Measurements from ENCODE around the gene TM2D3.

The TM2D3 gene

DNA sequence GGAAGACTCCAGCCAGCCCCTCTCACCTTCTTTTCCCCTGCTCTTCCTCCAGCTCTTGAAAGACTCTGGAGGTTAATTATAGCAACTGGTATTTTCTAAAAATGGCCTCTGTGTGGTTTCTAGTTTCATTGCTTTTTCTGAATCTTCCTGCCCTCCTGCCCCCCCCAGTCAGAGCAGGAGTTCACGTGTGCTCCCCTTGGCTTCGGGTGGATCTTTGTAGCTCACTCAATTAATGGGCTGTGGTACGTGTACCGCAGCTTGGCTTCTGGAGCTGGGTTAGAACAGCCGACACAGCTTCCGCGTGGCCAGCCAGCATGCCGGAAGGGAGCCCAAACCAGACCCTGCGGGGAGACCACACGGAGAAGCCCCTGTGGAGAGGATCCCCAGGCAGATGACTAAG lies 31.5 kb downstream of the TM2D3 start:
- DNase-seq: no peak

DNA sequence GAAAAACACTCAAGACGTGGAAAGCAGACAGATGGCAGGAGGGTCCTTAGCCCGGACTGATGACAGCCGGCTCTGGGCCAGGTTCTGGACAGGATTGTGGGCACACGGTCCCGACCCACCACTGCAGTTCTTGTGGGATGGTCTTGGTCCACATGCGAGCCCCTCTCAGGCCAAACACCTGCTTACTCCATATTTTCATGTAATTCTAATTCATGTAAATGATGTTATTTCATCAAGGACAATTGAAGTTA lies 32.6 kb downstream of the TM2D3 start:
- DNase-seq: no peak

DNA sequence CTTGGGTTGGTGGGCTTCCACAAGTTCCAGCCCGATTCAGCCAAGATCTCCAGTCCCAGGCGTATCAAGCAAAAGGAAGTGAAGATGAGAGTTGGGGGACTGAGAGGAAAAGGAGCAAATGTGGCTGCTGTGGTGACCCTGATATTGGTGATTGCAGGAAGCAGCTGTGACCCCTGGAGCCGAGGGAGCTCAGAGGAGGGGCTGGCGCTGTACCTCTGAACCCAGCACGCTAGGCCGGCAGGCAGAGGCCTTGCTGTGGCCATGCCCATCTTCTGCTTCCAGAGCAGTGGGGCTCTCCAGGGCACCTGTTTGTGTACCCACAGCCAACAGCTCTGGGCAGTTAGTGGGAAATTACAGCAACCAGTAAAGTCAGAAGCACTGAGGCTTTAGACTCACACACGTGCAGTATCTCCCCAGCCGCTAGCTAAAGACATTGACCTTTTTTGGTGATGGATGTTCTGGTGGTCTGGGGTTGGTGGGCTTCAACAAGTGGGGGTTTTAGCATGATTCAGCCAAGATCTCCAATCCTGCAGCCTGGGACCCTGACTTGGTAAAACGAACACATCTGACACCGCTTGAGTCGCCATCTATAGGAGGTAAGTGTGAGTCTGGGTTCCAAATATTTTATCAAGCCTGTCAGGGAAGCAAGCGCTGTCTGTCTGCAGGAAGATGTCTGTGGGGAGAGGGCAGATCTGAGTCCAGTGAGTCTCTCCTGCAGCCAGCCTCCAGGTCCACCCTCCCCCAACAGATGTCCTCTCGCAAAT lies 33.1 kb downstream of the TM2D3 start:
- DNase-seq: no peak

DNA sequence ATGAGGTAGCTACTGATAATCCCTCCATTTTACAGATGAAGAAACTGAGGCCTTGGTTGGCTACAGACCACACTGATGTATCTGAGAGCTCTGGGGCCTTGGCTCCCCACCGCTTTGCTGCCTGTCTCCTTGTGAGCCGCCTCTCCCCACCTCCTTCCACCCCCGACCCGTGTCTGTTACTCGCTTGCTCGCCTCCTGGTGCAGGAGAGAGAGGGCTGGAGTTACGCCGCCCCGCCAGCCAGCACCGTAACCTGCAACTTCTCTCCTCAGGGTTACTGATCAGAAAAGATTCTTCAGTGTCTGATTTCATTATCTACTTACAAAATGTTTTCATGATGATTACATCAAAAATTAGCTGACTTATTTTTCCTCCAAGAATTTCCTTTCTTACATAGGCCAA lies 34.1 kb downstream of the TM2D3 start:
- no peak for DNase-seq

DNA sequence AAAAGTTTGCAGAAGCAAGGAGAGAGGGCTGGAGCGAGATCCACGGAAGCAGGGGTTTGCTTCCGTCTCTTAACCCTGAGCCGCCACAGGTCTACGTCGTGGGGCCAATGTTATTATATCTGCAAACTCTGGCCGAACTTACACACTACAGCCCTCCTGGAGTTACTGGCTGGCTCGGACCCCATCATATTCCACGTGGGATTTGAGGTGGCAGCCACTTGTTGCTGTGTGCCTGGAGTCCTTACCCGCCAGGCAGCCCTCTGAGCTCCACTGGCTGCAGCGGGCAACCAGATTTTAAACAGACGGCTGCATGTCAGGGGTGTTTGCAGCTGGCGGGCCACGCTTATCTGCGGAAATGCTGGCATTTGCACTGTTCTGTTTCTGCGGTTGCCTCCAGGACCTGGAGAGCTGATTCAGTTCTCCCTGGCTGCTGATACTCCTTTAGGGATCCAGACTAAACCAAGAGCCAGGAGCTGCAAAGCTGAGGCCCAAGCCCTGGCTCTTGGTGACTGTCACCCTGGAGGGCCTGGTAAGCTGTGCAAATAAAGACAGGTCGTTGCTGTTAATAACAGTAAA lies 34.7 kb downstream of the TM2D3 start:
- no peak for DNase-seq

DNA sequence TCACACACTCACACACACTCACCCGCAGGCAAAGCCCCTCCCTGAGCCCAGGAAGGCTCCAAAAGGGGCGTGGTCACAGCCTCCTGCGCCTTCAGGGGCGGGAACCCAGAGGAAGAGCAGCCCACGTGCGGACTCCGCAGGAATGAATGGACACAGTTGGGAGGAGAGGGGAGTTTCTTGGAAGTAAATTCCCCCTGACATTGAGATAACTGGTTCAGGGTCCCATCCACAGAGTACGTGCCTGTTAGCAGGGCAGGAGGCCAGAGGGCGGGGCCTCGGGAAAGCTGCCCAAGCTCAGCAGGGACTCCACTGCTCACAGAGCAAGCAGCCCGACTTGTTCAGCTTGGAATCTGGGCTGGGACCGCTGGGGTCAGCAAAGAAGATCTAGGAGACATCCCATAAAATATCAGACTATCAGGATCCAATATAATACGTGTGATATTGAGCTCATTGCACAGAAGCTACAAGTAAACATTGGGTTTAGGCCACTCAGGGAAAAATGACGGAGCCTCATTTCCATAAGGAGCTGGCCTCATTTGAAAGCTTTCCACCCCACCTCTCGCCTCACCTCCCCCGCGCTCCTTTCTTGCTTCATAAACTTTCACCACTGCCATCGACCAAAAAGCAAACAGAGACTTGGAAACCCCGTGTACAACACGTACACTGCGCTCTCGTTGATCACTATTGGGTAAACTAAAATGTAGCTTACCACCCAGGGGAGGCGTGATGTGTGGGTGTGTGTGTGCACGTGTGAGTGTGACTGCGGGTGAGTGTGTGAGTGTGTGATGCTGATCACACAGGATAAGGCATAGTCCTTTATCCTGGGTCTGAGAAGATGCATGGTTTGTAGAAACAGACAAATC lies 36.0 kb downstream of the TM2D3 start:
- peak; percentile 8 for DNase-seq

DNA sequence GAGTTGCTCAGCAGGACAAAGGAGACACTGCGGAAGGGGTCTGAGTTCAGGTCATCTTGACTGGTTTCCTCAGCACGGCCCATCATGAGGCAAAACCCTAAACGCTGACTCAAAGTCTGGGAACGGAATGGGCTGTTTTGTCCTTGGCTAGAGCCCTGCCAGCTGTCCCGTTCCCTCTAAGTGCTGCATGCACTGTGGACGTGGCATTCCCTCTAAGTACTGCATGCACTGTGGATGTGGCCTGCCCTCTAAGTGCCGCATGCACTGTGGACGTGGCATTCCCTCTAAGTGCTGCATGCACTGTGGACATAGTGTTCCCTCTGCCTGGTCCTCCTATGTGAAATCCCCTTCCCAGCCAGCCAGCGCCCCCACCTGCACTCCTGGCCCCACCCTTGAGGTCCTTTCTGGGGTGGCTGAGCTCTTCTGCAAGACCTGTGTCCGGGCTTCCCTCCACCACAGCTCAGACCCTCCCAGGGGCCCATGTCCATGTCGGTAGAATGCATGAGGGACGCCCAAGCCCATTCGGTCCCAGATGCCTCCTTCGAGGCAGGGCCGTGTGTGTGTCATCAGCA lies 36.7 kb downstream of the TM2D3 start:
- no peak for DNase-seq

DNA sequence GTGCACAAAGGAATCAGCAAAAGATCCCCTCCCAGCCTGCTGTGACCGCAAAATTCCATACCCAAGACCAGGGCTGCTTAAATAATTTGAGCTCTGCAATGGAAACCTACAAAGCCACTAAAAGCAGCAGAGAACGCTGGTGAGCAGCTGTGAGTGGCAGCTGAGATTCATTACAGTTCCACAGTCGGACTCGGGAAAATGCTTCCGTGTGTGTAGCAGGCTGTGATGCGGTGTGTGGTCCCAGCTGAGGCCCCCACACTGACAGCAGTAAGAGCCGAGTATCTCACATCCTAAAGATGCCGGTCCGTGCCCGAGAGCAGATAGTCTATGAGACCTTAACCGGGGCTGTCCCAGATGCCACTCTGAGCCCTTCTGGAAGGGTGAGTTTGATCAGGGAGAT lies 37.4 kb downstream of the TM2D3 start:
- DNase-seq: no peak

DNA sequence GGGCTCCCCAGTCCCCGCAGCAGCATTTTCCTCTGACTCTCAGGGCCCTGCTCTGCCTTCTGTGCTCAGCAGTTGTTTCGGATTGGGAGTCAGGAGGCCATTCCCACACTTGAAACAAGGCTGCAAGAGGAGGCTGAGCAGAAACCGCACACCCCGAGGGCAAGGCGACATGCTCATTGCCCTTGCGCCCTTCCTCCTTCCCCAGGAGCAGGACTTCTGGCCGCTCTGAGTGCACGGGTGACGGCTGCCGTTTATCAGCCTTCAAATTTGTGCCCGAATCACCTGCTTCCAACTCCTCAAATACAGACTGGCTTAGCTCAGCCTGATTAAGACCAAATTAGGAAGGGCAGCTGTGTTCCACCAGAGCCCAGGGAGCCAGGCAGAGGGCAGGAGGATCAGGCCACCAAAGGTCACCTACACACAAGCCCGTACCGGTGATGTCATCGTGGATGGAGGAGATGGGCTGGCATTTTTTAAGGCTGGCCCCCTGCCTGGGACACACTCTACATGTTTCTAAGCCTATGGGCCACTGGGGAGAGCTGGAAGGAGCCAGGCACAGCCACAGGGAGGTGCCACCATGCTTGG lies 38.1 kb downstream of the TM2D3 start:
- DNase-seq: no peak

DNA sequence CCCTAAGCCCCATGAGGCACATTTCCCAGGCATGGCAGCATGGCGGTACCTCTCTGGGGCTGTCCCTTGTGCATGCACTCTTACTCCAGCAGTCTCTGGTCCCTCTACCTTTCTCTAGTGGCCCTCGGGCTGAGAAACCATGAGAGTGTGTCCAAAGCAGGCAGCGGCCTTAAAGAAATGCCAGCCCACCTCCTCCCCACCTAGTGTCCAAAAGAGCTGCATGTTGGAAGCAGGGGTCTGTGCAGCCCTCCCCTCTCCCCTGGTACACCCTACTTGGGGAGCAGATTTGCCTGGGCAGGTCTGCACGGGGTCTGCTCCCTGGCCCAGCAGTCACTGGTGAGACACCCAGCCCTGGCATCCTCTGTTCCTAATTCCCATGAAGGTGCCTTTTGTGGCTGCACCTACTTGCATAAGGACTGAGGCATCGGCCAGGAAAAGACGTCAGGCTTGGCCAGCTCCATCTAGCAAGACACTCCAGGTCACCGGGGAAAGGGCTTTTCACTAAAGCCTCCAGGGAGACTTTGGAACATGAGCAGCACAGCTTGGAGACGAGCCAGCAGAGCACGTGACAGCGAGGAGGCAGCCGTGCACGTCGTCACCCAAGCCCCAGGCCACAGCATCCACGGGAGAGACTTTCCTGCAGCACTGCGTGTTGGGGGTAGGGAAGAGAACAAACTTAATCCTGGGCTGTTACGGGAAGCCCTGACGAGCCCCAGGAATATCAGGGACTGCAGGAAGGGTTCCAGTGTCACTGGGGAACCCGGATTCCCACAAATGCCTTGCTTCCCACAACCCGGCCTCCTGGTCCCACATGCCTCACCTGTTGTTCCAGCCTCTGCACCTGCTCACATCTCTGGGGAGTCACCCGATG lies 38.8 kb downstream of the TM2D3 start:
- no peak for DNase-seq

DNA sequence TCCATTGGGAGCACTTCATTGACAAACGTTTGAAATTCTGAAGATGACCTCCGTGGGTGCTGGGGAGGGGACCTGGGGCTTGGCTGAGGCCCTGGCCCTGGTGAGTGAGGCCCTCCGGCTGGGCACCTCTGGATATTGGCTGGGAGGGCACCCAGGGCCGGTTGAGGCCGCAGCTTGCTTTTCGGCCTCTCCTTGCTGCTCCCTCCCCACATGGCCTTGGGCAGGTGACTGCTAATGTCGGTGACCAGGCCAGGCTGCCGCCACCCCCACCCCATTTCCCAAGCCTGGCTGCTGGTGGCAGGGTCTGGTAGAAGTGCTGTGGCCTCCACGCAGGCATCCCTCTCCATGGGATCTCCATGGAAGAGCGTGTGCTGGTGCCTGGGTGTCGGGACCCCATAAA lies 39.5 kb downstream of the TM2D3 start:
- DNase-seq: no peak

DNA sequence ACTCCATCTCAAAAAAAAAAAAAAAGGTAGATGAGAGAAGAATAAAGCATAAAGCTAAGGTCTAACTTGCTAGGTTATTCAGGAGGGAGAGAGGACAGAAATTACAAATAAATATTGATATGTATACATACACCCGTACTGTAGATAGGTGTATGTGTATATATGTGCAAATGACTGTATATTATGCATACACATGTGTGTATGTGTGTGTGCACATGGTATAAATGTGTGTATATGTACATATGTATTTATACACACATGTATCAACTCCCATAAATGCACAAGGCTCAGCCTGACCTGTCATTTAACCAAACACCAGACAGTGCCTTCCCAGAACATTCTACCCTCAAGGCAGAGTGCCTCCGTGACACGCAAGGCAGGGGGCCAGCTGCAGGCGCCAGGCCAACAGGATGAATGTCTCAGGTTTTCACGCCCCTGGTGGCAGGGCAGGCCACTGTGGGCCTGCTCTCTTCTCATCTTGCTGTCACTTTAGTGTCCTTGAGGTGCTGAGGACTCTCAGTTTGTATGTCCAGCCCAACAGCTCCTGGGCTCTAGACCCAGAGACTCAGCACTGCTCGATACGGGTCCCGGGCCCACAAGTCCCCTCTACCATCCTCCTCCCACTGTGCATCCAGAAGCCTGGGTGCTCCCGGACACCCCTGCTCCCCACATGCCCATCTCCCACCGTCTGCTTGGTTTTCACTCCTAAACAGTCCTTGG lies 40.4 kb downstream of the TM2D3 start:
- no peak for DNase-seq

DNA sequence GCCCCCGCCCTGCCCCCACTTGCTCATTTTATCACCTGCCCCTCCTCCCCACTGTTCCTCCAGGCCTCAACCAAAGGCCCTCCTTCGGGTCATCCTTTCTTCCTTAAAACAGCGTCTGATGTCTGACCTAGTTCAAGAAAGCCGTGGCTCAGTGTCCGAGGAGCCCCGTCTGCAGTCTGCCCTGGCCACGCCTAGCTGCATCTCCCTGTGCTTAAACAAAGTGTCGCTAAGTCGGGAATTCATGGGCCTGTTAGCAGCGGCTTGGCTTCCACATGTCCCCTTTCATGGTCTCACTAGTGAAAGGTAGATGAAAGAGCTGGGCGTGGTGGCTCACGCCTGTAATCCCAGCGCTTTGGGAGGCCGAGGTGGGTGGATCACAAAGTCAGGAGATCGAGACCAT lies 41.2 kb downstream of the TM2D3 start:
- DNase-seq: no peak

DNA sequence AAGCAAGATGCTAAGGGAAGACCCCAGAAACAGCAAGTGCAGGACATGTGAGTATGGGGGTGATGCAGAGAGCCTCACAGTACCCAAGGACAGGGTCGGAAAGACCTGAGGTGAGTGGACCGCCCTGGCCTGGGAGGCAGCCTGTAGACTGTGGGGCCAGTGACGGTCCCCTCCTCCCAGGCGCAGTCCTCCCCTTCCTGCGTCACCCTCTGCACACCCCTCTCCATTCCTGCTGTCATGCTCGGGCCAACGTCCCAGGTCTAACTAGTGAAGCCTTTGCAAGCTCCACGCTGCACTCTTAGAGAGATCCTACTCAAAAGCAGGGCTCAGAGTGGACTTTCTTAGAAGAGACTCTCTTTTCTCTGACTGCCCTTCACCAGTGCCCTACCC lies 41.6 kb downstream of the TM2D3 start:
- DNase-seq: no peak

DNA sequence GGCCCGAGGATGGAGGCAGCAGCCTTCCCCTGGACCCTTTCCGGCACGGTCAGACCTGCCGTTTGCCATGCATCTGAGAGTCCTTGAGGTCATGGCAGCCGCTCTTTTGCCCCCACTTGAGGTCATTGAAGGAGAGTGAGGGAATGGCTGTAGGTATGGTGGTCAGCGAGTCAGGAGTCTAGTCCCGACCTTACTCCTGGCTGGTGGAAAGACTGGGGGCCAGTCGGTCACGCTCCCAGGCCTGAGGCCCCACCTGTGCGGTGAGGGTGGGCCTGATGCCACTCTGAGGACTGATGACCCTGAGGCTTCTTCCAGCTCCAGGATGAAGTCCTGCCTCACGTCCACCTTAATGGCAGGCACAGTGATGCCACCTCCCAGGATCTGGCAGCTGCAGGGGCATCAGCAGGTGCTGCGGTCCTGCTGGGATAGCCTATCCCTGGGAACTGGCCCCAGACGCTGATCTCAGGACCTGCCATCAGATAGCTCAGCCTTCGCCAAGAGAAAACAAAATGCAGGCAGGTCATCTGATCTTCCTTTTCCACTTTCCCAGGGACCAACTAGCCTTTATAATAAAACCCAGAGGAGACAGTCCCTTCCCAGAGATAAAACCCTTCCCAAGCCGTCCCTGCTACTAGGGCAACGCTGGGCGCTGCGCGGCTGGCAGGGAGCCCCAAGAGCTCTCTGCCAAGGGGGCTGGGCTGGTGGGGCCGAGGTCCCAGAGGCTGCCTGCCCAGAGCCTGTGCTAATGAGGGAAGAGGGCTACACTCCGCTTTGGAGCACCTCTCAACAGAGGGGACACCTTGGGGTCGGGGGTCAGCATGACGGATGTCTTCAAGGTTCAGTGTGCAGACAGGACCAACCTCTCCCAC lies 42.2 kb downstream of the TM2D3 start:
- DNase-seq: no peak

DNA sequence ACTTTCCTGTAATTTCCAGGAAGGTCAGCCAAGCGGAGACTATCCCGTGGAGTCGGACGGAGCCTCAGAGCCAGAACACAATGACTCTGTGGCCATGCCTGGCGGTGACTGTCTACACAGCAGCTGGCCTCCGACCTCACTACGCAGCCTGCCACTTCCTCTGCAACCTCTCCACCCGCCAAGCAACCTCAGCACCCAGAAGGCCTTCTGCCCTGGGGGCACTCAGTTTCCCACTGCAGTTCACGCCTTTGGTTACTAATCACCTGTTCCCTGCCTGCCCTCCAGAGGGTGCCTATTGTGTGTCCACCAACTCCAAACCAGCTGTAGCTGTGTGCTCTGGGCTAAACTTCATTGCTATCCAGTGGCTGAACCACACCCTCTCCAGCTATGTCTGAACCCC lies 44.0 kb downstream of the TM2D3 start:
- no peak for DNase-seq

DNA sequence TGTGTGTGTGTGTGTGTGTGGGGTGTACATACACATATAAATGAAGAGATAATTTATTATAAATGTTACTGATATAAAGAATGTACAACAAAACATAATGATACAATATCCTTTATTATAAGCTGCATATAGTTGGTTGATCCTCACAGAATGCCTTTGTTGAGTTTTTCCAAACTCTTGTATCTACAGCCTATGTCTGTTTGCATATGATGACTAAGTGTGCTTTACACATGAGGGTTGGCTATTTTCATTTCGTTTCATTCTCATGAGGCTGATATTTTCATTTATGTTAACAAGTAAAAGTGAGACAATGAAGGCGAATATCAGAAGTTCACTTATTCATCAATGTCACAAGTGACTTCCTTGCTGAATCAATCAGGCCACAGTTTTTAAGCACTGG lies 45.1 kb downstream of the TM2D3 start:
- DNase-seq: no peak

DNA sequence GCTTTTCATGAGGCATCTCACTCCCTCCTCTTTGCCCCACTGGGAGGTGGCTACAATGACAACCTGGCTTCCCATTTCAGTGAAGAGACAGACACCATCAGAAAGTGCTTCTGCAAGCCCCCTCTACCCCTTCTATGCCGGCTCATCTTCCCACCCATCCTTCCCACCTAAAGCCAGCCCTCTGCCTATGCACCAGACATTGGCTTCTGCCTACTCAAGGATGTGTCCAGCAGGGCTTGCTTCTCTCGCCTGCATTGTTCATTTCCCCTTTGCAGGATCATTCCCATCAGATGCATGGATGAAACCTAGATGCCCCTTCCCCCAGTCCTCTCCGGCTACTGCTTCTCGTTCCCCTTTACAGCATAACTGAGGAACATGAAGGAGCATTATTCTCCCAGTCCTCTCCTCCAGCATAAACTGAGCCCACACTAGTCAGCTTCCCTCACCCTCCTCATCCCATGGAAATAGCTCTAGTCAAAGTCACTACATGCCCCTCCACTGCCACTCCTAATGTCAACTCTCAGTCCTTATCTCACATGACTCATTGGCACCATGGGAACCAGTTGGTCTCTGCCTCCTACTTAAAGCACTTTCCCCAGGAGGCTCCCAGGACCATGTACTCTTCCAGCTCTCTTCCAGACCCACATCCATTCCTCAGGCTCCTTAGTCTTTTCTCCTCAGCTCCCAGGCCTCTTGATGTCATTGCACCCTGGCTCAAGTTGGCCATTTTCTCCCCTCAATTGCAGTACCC lies 47.9 kb downstream of the TM2D3 start:
- DNase-seq: no peak

DNA sequence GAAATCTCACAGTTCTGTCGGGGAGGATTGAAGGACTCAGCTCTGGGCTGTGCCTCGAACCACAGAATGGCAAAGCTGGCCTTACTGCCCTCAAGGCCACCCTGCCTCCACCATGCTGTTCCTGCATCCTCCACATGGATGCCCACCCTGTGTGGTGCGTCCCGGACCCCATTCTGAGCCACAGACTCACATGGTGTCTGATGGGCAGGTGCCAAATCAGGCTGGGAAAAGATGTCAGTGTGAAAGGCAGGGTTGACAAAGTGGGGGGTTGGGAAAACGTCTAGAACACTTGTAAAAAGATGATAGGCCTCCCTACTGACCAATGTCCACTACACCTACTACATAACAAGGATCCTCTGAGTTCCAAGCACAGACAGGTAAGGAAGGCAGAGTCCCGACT lies 49.4 kb downstream of the TM2D3 start:
- no peak for DNase-seq

DNA sequence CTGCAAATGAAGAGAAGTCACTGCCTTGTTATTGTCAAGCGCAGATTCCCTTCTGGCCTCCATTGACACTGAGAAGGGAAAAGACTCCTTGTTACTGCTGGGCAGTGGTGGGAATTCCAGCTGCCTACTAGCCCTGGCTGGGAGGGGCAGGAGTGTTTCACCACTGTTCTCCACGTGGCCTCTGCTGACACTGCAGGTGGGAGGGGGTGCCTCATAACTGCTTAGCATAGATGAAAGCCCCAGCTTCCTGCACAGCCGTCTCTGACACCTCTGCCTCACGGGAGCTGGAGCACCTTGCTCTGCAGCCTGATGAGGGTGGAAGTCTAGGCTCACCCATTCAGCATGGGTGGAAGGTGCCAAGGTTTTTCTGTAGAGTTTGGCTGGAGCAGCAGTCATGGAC lies 52.1 kb downstream of the TM2D3 start:
- no peak for DNase-seq
